ENCODE data around the gene YIPF1.

GRCh38 chr1:53837646-53837923 is 52.0 kb downstream of the YIPF1 start:
- TF ChIP-seq SIN3A (IDR thresholded peaks at IDR 0.05; ENCODE audit: low read depth, low read length) (no peak), REST (IDR thresholded peaks at IDR 0.05; ENCODE audit: low read depth, low read length) (no peak), CHD2 (IDR thresholded peaks at IDR 0.05; ENCODE audit: borderline replicate concordance, low read depth, low read length) (no peak), RAD21 (IDR thresholded peaks at IDR 0.05; ENCODE audit: insufficient read depth, low read depth, low read length) (no peak), CTCF (IDR thresholded peaks at IDR 0.05 in 2 of 3, conservative IDR thresholded peaks at IDR 0.05 in 1 of 3; ENCODE audit: control insufficient read depth in 2 of 3, extremely low read depth in 1 of 3, insufficient read depth in 1 of 3, low read depth in 3 of 3, low read length in 3 of 3) (no peak), ZSCAN29 (IDR thresholded peaks at IDR 0.05) (no peak), RUNX3 (IDR thresholded peaks at IDR 0.05; ENCODE audit: low read length) (no peak), EZH2 (IDR thresholded peaks at IDR 0.05; ENCODE audit: borderline replicate concordance, control insufficient read depth, low read depth, low read length) (no peak), CEBPB (IDR thresholded peaks at IDR 0.05; ENCODE audit: borderline replicate concordance in 1 of 2, low read depth in 2 of 2, low read length in 2 of 2) (no peak), FOS (IDR thresholded peaks at IDR 0.05; ENCODE audit: borderline replicate concordance, extremely low read depth, insufficient read length) (no peak), POLR2AphosphoS2 (IDR thresholded peaks at IDR 0.05; ENCODE audit: low read depth, low read length) (no peak)
